ENCODE data around the gene CA12. TPM values are rescaled to one million over a fixed set of nuclear protein-coding genes. Genes with fewer than 3 reads are reported as not detected.
A peak's percentile ranks its signal among the peaks of the same experiment; 100 is the strongest.

Gene CA12
- total RNA-seq, 2 experiments from 2014 or later: 0.12 TPM; not detected in 1

- H3K27ac Mint-ChIP-seq: no peak overlapping the region
- H3K27me3 Mint-ChIP-seq (ENCODE audit: low read depth): no peaks in the 10 kb centered on the region
- no peaks in the 10 kb centered on the region for H3K36me3 Mint-ChIP-seq (ENCODE audit: low read depth)
- no peak overlapping the region for H3K4me3 Mint-ChIP-seq
- intact Hi-C loops (cut with micrococcal nuclease): no loop called here
- H3K4me1 Mint-ChIP-seq (ENCODE audit: low read depth): peaks cover 3% of the 10 kb centered on the region
- CTCF ChIA-PET: no interaction called here
- no peaks in the 10 kb centered on the region for H3K9me3 Mint-ChIP-seq
- no peak for DNase-seq
These were observed 16.8 kb upstream of the CA12 start for GRCh38 chr15:63398456-63398855.

DNA sequence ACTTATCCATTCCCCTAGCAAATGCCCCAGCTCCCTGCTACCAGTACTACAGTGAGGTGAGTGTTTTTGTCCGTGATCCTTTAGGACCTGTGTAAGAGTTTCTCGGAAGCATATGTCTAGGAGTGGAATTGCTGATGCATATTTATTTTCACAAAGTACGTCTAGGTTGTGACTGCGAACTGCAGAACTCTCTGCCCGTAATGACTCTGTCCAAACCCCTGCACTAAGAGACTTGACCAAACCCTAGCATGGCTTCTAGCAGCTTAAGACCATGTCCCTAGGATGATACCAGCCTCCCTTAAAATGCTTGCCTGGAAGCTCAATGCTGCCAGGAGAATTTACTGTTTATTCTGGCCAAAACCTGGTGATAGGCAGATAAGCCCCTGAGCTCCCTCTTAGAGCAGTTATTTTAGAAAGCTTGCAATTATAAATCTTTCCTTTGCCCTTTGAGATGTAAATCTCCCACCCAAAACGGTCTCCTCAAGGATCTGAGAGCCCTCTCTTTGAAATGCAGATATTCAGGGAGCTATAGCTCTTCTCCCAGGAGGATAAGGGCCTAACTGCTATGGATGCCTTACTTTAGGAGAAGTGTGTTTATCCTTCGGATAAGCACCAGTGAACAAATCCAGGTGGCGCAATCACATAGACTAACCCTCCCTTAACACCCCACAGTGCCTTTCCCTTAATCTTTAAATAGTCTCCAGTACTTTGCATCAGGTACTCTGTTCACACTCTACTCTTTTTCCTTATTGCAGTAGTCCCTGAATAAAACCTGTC, 14.7 kb upstream of the CA12 start:
- Mint-ChIP-seq H3K4me3 (no peak overlapping the region), H3K36me3 (ENCODE audit: low read depth) (no peaks in the 10 kb centered on the region), H3K27ac (no peak overlapping the region), H3K9me3 (no peaks in the 10 kb centered on the region), H3K27me3 (ENCODE audit: low read depth) (no peaks in the 10 kb centered on the region), H3K4me1 (ENCODE audit: low read depth) (peaks cover 12% of the 10 kb centered on the region)
- intact Hi-C loops (cut with micrococcal nuclease): no loop called here
- no peak for DNase-seq
- CTCF ChIA-PET: interaction anchor here (0.8 kb wide), 1 partner anchor 348 kb away, joined by 3 read pairs; no protein-coding TSS in a partner anchor

DNA sequence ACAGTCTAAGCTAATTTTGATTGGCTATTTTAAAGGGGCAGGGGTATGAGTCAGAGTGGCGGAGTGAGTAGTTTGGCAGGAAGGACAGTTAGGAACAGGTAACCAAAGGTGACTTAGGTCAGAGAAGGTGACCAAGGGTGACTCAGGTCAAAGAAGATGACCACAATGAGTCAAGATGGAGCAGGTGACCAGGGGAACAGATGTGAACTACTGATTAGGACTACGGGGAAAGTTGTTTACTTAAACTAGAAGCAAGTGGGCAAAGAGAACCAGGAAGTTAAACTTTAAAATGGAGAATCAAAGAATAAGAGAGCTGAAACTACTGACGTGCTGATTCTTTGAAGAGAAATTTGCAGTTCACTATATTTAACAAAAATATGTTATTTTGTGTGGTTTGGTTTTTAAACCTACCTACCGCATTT, 14.1 kb upstream of the CA12 start:
- Mint-ChIP-seq H3K4me1 (ENCODE audit: low read depth) (peaks cover 9% of the 10 kb centered on the region), H3K27me3 (ENCODE audit: low read depth) (peaks cover under 1% of the 10 kb centered on the region), H3K4me3 (no peak overlapping the region), H3K36me3 (ENCODE audit: low read depth) (no peaks in the 10 kb centered on the region), H3K9me3 (no peaks in the 10 kb centered on the region), H3K27ac (no peak overlapping the region)
- CTCF ChIA-PET: interaction anchor here (0.8 kb wide), 1 partner anchor 347 kb away, joined by 3 read pairs; no protein-coding TSS in a partner anchor
- DNase-seq: no peak
- intact Hi-C loops (cut with micrococcal nuclease): no loop called here

DNA sequence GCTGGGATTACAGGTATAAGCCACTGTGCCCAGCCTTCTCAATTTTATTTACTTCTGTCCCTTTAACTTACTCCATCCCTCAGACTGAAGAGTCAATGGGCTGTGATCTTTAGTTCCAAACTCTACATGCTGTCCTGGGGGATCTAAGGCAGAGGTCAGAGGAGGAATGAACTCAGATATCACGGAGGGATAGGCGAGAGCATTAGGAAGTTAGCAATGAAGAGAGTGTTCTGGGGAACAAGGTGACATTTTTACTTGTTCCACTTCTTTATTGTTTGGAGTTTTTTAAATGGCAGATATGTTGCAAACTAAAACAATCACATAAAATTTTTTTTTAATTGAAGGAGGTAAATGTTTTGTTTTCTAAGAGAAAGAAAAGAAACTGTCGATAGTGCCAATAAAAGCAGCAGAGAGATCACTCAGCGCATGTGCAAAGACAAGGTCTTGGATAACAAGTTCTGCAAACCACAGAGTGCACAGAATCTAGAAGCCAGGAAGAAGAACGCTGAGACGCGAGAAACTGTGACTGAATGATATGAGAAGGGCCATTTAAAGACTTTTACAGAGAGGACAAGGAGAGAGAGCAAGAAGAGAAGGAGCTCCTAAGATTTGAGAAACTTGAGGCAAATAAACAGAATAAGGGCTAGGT, 10.8 kb upstream of the CA12 start:
- peak; percentile 31 for DNase-seq
- H3K36me3 Mint-ChIP-seq (ENCODE audit: low read depth): no peaks in the 10 kb centered on the region
- intact Hi-C loops (cut with micrococcal nuclease): no loop called here
- peaks cover 9% of the 10 kb centered on the region for H3K4me1 Mint-ChIP-seq (ENCODE audit: low read depth)
- no peak overlapping the region for H3K4me3 Mint-ChIP-seq
- no peaks in the 10 kb centered on the region for H3K9me3 Mint-ChIP-seq
- CTCF ChIA-PET: interaction anchor here (1.2 to 1.7 kb wide), 2 partner anchors 11 to 103 kb away, joined by 3 to 4 read pairs; partner anchors contain the start of gene CA12
- peaks cover 5% of the 10 kb centered on the region for H3K27me3 Mint-ChIP-seq (ENCODE audit: low read depth)
- H3K27ac Mint-ChIP-seq: no peak overlapping the region

- no peaks in the 10 kb centered on the region for H3K9me3 Mint-ChIP-seq
- DNase-seq: no peak
- H3K4me3 Mint-ChIP-seq: no peak overlapping the region
- peaks cover 5% of the 10 kb centered on the region for H3K27me3 Mint-ChIP-seq (ENCODE audit: low read depth)
- H3K27ac Mint-ChIP-seq: no peak overlapping the region
- CTCF ChIA-PET: interaction anchor here (1.0 to 1.7 kb wide), 2 partner anchors 42 to 103 kb away, joined by 4 read pairs; no protein-coding TSS in a partner anchor
- peaks cover 9% of the 10 kb centered on the region for H3K4me1 Mint-ChIP-seq (ENCODE audit: low read depth)
- intact Hi-C loops (cut with micrococcal nuclease): no loop called here
- H3K36me3 Mint-ChIP-seq (ENCODE audit: low read depth): no peaks in the 10 kb centered on the region
These were observed 10.2 kb upstream of the CA12 start for GRCh38 chr15:63391669-63392360.

GRCh38 chr15:63390689-63391088, 9.0 kb upstream of the CA12 start:
- Mint-ChIP-seq H3K27me3 (ENCODE audit: low read depth) (peaks cover 8% of the 10 kb centered on the region), H3K27ac (no peak overlapping the region), H3K36me3 (ENCODE audit: low read depth) (no peaks in the 10 kb centered on the region), H3K9me3 (no peaks in the 10 kb centered on the region), H3K4me3 (no peak overlapping the region), H3K4me1 (ENCODE audit: low read depth) (peaks cover 9% of the 10 kb centered on the region)
- no peak for DNase-seq
- intact Hi-C loops (cut with micrococcal nuclease): no loop called here
- CTCF ChIA-PET: interaction anchor here (1.3 kb wide), 2 partner anchors 99 to 102 kb away, joined by 3 read pairs; no protein-coding TSS in a partner anchor

GRCh38 chr15:63389902-63390670, 8.4 kb upstream of the CA12 start:
- Mint-ChIP-seq H3K4me1 (ENCODE audit: low read depth) (peaks cover 9% of the 10 kb centered on the region), H3K36me3 (ENCODE audit: low read depth) (no peaks in the 10 kb centered on the region), H3K27me3 (ENCODE audit: low read depth) (peaks cover 8% of the 10 kb centered on the region), H3K4me3 (no peak overlapping the region), H3K27ac (no peak overlapping the region), H3K9me3 (no peaks in the 10 kb centered on the region)
- CTCF ChIA-PET: interaction anchor here (1.3 kb wide), 2 partner anchors 99 to 101 kb away, joined by 3 read pairs; no protein-coding TSS in a partner anchor
- DNase-seq: no peak
- intact Hi-C loops (cut with micrococcal nuclease): no loop called here

DNA sequence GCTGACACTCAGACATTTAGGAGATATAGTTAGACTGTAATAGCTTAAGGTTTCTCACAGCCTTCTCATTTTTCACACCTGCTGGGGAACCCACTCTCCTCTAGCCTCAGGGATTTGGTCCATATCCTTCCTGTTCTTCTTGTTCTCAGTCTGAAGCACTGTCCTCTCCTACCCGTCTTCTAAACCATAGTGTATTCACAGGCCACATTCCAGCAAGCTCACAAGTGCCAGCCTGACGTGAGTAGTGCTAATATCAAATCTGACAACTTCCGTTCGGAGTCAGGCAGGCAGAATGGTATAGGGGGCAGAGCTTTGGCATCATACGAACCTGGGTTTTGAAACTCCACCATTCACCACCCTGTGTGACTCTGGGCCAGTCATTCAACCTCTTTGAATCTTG, 6.9 kb upstream of the CA12 start:
- Mint-ChIP-seq H3K9me3 (no peaks in the 10 kb centered on the region), H3K36me3 (ENCODE audit: low read depth) (no peaks in the 10 kb centered on the region), H3K4me3 (no peak overlapping the region), H3K27ac (no peak overlapping the region), H3K4me1 (ENCODE audit: low read depth) (peaks cover 11% of the 10 kb centered on the region), H3K27me3 (ENCODE audit: low read depth) (peaks cover 19% of the 10 kb centered on the region)
- CTCF ChIA-PET: interaction anchor here (1.2 kb wide), 1 partner anchor 14 kb away, joined by 3 read pairs; no protein-coding TSS in a partner anchor
- intact Hi-C loops (cut with micrococcal nuclease): no loop called here
- DNase-seq: no peak

GRCh38 chr15:63387748-63388493, 6.3 kb upstream of the CA12 start:
- intact Hi-C loops (cut with micrococcal nuclease): no loop called here
- CTCF ChIA-PET: interaction anchor here (0.6 to 1.2 kb wide), 2 partner anchors 15 to 16 kb away, joined by 3 read pairs; no protein-coding TSS in a partner anchor
- no peaks in the 10 kb centered on the region for H3K9me3 Mint-ChIP-seq
- peaks cover 22% of the 10 kb centered on the region for H3K27me3 Mint-ChIP-seq (ENCODE audit: low read depth)
- no peaks in the 10 kb centered on the region for H3K36me3 Mint-ChIP-seq (ENCODE audit: low read depth)
- H3K4me1 Mint-ChIP-seq (ENCODE audit: low read depth): peaks cover 16% of the 10 kb centered on the region
- no peak overlapping the region for H3K27ac Mint-ChIP-seq
- no peak overlapping the region for H3K4me3 Mint-ChIP-seq
- no peak for DNase-seq

DNA sequence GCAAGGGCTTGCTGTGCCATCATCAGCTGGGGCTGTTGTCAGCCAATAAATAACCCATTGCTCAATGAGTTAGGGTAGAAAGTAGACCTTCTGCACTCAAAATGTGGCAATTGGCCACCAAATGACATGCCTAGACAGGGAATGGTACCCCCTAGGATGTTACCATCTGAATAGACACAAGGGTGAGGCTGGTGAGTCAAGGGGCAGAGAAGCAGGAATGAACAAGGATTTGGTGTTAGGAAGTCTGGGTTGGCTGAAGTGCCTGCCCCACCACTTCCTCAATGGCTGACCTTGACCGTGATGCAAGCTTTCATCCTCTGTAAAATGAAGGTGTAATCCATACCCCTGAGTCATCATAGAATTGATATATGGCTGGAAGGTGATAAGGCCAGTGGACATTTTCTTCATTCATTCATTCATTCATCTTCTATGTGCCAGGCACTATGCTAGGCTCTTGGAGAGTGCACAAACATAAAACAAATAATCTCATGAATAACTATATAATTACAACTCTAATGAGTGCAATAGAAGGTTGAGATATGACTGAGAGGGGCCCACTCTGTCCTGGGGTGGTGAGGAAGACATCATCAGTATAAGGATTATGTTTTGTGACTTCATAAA, 4.4 kb upstream of the CA12 start:
- peaks cover 20% of the 10 kb centered on the region for H3K4me1 Mint-ChIP-seq (ENCODE audit: low read depth)
- H3K9me3 Mint-ChIP-seq: no peaks in the 10 kb centered on the region
- no peaks in the 10 kb centered on the region for H3K36me3 Mint-ChIP-seq (ENCODE audit: low read depth)
- H3K27me3 Mint-ChIP-seq (ENCODE audit: low read depth): peaks cover 39% of the 10 kb centered on the region
- no peak overlapping the region for H3K4me3 Mint-ChIP-seq
- CTCF ChIA-PET: interaction anchor here (1.4 kb wide), 1 partner anchor 338 kb away, joined by 4 read pairs; no protein-coding TSS in a partner anchor
- intact Hi-C loops (cut with micrococcal nuclease): no loop called here
- H3K27ac Mint-ChIP-seq: no peak overlapping the region
- no peak for DNase-seq

DNA sequence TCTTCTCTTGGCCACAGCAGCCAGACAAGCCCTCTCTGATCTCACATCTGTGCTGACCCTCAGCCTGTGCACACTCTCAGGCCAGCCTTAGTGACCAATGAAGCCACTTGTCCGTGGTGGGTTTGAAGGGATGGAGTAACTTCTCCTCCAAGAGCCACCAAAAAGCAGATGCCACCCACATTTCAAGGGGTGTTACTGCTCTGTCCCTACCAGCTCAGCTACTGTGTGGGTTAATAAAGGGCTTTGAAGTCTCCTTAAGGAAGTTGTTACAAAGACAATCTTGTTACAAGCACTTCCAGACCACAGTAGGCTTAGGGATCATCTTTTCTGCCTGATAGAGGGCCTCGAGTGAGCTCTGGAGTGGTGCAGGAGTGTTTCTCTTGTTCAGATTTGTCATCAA, 3.3 kb upstream of the CA12 start:
- Mint-ChIP-seq H3K27me3 (ENCODE audit: low read depth) (peaks cover 44% of the 10 kb centered on the region), H3K4me3 (no peak overlapping the region), H3K27ac (no peak overlapping the region), H3K4me1 (ENCODE audit: low read depth) (peaks cover 25% of the 10 kb centered on the region), H3K36me3 (ENCODE audit: low read depth) (no peaks in the 10 kb centered on the region), H3K9me3 (no peaks in the 10 kb centered on the region)
- intact Hi-C loops (cut with micrococcal nuclease): no loop called here
- CTCF ChIA-PET: no interaction called here
- no peak for DNase-seq
